Cardiac septum (tissue), 1 donor: ENCODE results near the gene SLC28A1. TPM values are rescaled to one million over a fixed set of nuclear protein-coding genes. Genes with fewer than 3 reads are reported as not detected.
"Not testable (repeated sequence)": the region's sequence is repeated elsewhere in the genome, so short reads cannot be mapped to it uniquely, and the experiment has no call there.

Source experiments
- DNase-seq: peaks from one replicate; pipeline ENCODE4 v3.0.0-alpha.2; 2020; ENCODE audit warnings: low spot score
- intact Hi-C: fragments of 100-400 bp; cut with DNase I; formaldehyde crosslinking; loops from one replicate; pipeline ENCODE4 v1.14.0; 2022
- total RNA-seq: library from RNA; stranded (reverse); fragmentation: NEBNext Ultra II Directional; extraction: Animal tissue kit (Norgen Biotek cat#: 25700); gene quantifications from one replicate; pipeline ENCODE4 v1.2.1, GENCODE V29; 2021
- donor health status: DM: no; HTN: no; CAD: no.

SLC28A1 gene
- total RNA-seq, 1 donor from 2014 or later, result 0.83 TPM

- DNase-seq, result no peak
- intact Hi-C loops, result loop anchor here (10.0 kb wide), 1 partner anchor 156 kb away; no protein-coding TSS in a partner anchor
Measured at GRCh38 chr15:84859144-84859543, 25.3 kb upstream of the SLC28A1 start.

GRCh38 chr15:84859651-84860050, 24.8 kb upstream of the SLC28A1 start:
- intact Hi-C loops, result loop anchor here (5.0 to 10.0 kb wide), 2 partner anchors 68 to 155 kb away; no protein-coding TSS in a partner anchor
- DNase-seq, result no peak

GRCh38 chr15:84861781-84862180, 22.7 kb upstream of the SLC28A1 start:
- no peak for DNase-seq
- intact Hi-C loops, result loop anchor here (5.0 kb wide), 1 partner anchor 66 kb away; no protein-coding TSS in a partner anchor

GRCh38 chr15:84862214-84862975, 22.1 kb upstream of the SLC28A1 start:
- intact Hi-C loops, result loop anchor here (5.0 kb wide), 1 partner anchor 65 kb away; no protein-coding TSS in a partner anchor
- DNase-seq, result no peak

- no peak for DNase-seq
- intact Hi-C loops, result loop anchor here (5.0 kb wide), 1 partner anchor 63 kb away; no protein-coding TSS in a partner anchor
Measured at GRCh38 chr15:84863565-84864443, 20.7 kb upstream of the SLC28A1 start.

- intact Hi-C loops, result loop anchor here (5.0 kb wide), 1 partner anchor 63 kb away; no protein-coding TSS in a partner anchor
- no peak for DNase-seq
Measured at GRCh38 chr15:84864444-84864795, 20.0 kb upstream of the SLC28A1 start.

GRCh38 chr15:84865074-84865569, 19.3 kb upstream of the SLC28A1 start:
- DNase-seq, result no peak
- intact Hi-C loops, result no loop called here

- intact Hi-C loops, result no loop called here
- DNase-seq, result no peak
Measured at GRCh38 chr15:84868037-84868880, 16.2 kb upstream of the SLC28A1 start.

GRCh38 chr15:84869510-84869909, 15.0 kb upstream of the SLC28A1 start:
- intact Hi-C loops, result no loop called here

GRCh38 chr15:84871428-84871985, 13.0 kb upstream of the SLC28A1 start:
- DNase-seq, result no peak
- intact Hi-C loops, result no loop called here

More at GRCh38 chr15:84869510-84869909, 15.0 kb upstream of the SLC28A1 start:
- DNase-seq, result no peak

GRCh38 chr15:84872009-84872910, 12.2 kb upstream of the SLC28A1 start:
- DNase-seq, result no peak
- intact Hi-C loops, result no loop called here

GRCh38 chr15:84873997-84874396, 10.5 kb upstream of the SLC28A1 start:
- no peak for DNase-seq
- intact Hi-C loops, result no loop called here

GRCh38 chr15:84874981-84875699, 9.3 kb upstream of the SLC28A1 start:
- no peak for DNase-seq
- intact Hi-C loops, result no loop called here

GRCh38 chr15:84876269-84876668, 8.2 kb upstream of the SLC28A1 start:
- intact Hi-C loops, result no loop called here
- no peak for DNase-seq

- intact Hi-C loops, result not testable (repeated sequence)
Measured at GRCh38 chr15:84877701-84878100, 6.8 kb upstream of the SLC28A1 start.

GRCh38 chr15:84878504-84878903, 6.0 kb upstream of the SLC28A1 start:
- DNase-seq, result no peak
- intact Hi-C loops, result no loop called here

More at GRCh38 chr15:84877701-84878100, 6.8 kb upstream of the SLC28A1 start:
- not testable (repeated sequence) for DNase-seq

GRCh38 chr15:84879088-84879780, 5.2 kb upstream of the SLC28A1 start:
- DNase-seq, result no peak
- intact Hi-C loops, result no loop called here
